ENCODE data around the gene TIPARP. TPM values are rescaled to one million over a fixed set of nuclear protein-coding genes. Genes with fewer than 3 reads are reported as not detected.

Gene TIPARP
- total and polyA plus RNA-seq, 2 donors (not counting 1 experiment from before 2014, with no cell fraction given) = 11.2 to 42.5 TPM

DNA sequence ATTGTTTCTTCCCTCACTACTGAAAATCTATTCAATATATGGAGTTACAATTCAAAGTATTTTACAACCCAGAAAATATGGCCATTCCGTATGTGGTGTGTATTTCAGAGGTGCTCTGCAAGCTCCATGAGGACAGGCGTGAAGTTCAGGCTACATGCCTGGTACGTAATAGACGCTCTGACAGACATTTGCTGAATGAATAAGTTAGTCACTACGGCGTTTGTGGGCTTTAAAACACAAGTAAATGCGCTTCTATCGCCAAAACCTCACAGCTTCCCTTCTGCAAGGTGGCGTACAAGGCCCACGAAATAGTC is 701 bp upstream of the TIPARP start:
- no peaks in the 10 kb centered on the region for H3K27me3 Mint-ChIP-seq
- no peaks in the 10 kb centered on the region for H3K9me3 Mint-ChIP-seq (ENCODE audit: insufficient read depth)
- intact Hi-C loops (cut with micrococcal nuclease) = loop anchor here (1.0 to 5.0 kb wide), 17 partner anchors 12 to 1969 kb away; partner anchors contain the start of genes CCNL1, GFM1, GMPS and SLC33A1
- Histone ChIP-seq H3K9ac (ENCODE audit: low read length) (peak overlapping the region; percentile 96), H3K79me2 (ENCODE audit: control insufficient read depth, insufficient read depth, low read length) (peaks cover 36% of the 10 kb centered on the region), H3K4me1 (ENCODE audit: control insufficient read depth in 2 of 2, insufficient read depth in 2 of 2, low read length in 2 of 2) (peaks cover 25 to 28% of the 10 kb centered on the region in 2 donors), H3K4me3 (ENCODE audit: control extremely low read depth in 1 of 5, extremely low read depth in 1 of 5, insufficient read depth in 1 of 5, low read depth in 2 of 5, low read length in 4 of 5) (peak overlapping the region; percentile 49 to 96 (median 81)), H2AFZ (ENCODE audit: insufficient read depth, low read depth, low read length, poor library complexity, severe bottlenecking) (peak overlapping the region; percentile 77), H3K27me3 (replicated peaks in 1 of 4; ENCODE audit: control extremely low read depth in 1 of 4, control insufficient read depth in 3 of 4, insufficient read depth in 4 of 4, low read length in 3 of 4) (no peaks in the 10 kb centered on the region), H3K9me3 (ENCODE audit: control extremely low read depth in 1 of 3, control insufficient read depth in 2 of 3, insufficient read depth in 1 of 3, low read length in 2 of 3) (no peaks in the 10 kb centered on the region), H3K27ac (ENCODE audit: low read length in 2 of 2) (peak overlapping the region; percentile 86 to 94), H3K36me3 (replicated peaks in 1 of 2; ENCODE audit: control extremely low read depth in 1 of 2, control insufficient read depth in 1 of 2, extremely low read depth in 1 of 2, insufficient read depth in 2 of 2, low read length in 1 of 2) (peaks cover 3 to 8% of the 10 kb centered on the region in 2 experiments), H4K20me1 (ENCODE audit: control insufficient read depth, insufficient read depth, low read length, poor library complexity, severe bottlenecking) (peaks cover 42% of the 10 kb centered on the region), H3K4me2 (replicated peaks; ENCODE audit: low read depth, low read length, poor library complexity, severe bottlenecking) (peak overlapping the region; percentile 95)
- H3K4me3 Mint-ChIP-seq = peak overlapping the region; percentile 91
- CTCF ChIA-PET = interaction anchor here (0.5 to 6.7 kb wide), 33 partner anchors 9 to 523 kb away, joined by 3 to 63 read pairs (median 4); partner anchors contain the start of genes CCNL1 and SSR3
- DNase-seq = no peak
- H3K27ac Mint-ChIP-seq = peak overlapping the region; percentile 99
- POLR2A ChIA-PET = interaction anchor here (1.1 to 4.0 kb wide), 8 partner anchors 9 to 487 kb away, joined by 3 to 24 read pairs (median 8); partner anchors contain the start of gene SSR3
- TF ChIP-seq, protein P1, sequence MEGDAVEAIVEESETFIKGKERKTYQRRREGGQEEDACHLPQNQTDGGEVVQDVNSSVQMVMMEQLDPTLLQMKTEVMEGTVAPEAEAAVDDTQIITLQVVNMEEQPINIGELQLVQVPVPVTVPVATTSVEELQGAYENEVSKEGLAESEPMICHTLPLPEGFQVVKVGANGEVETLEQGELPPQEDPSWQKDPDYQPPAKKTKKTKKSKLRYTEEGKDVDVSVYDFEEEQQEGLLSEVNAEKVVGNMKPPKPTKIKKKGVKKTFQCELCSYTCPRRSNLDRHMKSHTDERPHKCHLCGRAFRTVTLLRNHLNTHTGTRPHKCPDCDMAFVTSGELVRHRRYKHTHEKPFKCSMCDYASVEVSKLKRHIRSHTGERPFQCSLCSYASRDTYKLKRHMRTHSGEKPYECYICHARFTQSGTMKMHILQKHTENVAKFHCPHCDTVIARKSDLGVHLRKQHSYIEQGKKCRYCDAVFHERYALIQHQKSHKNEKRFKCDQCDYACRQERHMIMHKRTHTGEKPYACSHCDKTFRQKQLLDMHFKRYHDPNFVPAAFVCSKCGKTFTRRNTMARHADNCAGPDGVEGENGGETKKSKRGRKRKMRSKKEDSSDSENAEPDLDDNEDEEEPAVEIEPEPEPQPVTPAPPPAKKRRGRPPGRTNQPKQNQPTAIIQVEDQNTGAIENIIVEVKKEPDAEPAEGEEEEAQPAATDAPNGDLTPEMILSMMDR (IDR thresholded peaks at IDR 0.05) = no peak
- TF ChIP-seq EZH2 (IDR thresholded peaks at IDR 0.05; ENCODE audit: borderline replicate concordance, insufficient read depth, low read depth, low read length, poor library complexity, severe bottlenecking) = no peak
- no peak for ATAC-seq (ENCODE audit: low read depth)
- H3K4me1 Mint-ChIP-seq = peaks cover 46% of the 10 kb centered on the region
- WGBS (ENCODE audit: insufficient coverage) = 7% methylated on average over 9 of the region's 10 CpGs
